ENCODE results near the gene ACAD8.

Gene ACAD8

GRCh38 chr11:134272381-134273316, 19.3 kb downstream of the ACAD8 start:
- ATAC-seq, result no peak
- TF ChIP-seq ZFP3 (CRISPR knock-in tag; IDR thresholded peaks at IDR 0.05) (no peak), CREB5 (CRISPR knock-in tag; IDR thresholded peaks at IDR 0.05; ENCODE audit: low read depth) (no peak), PPARA (CRISPR knock-in tag; IDR thresholded peaks at IDR 0.05; ENCODE audit: borderline replicate concordance) (no peak), RARB (CRISPR knock-in tag; IDR thresholded peaks at IDR 0.05) (no peak), ZNF565 (CRISPR knock-in tag; conservative IDR thresholded peaks at IDR 0.05; ENCODE audit: low read depth) (no peak), CSDC2 (CRISPR knock-in tag; IDR thresholded peaks at IDR 0.05) (no peak), PATZ1 (CRISPR knock-in tag; IDR thresholded peaks at IDR 0.05; ENCODE audit: borderline replicate concordance) (no peak), POU6F1 (CRISPR knock-in tag; IDR thresholded peaks at IDR 0.05; ENCODE audit: borderline replicate concordance, low read depth) (no peak), SNAI2 (CRISPR knock-in tag; IDR thresholded peaks at IDR 0.05) (no peak), GLIS3 (CRISPR knock-in tag; IDR thresholded peaks at IDR 0.05) (no peak)

DNA sequence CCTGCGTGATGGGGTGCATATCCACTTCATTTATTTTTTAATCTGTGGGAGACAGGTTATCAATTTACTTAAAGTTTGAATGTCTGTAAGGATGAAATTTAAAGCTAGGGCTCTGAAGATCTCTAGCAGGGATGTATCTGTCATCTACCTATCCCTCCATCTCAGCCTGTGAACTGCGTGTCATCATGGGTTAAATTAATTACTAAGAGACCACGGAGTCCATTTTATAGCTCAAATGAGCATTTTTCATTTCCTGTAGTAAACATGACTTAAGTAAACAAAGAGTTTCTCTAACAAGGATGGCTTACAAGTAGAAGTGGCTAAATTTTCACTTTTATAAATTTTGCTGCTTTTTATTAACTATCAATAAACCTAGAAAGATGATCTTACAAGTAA, 19.9 kb downstream of the ACAD8 start:
- no peak for TF ChIP-seq TOX (CRISPR knock-in tag; IDR thresholded peaks at IDR 0.05; ENCODE audit: borderline replicate concordance)
- no peak for TF ChIP-seq OSR1 (CRISPR knock-in tag; IDR thresholded peaks at IDR 0.05)
- no peak for TF ChIP-seq SNAI2 (CRISPR knock-in tag; IDR thresholded peaks at IDR 0.05)
- TF ChIP-seq GLIS3 (CRISPR knock-in tag; IDR thresholded peaks at IDR 0.05), result no peak
- no peak for TF ChIP-seq PPARA (CRISPR knock-in tag; IDR thresholded peaks at IDR 0.05; ENCODE audit: borderline replicate concordance)
- no peak for TF ChIP-seq ZC3H10 (CRISPR knock-in tag; IDR thresholded peaks at IDR 0.05)
- TF ChIP-seq ZNF565 (CRISPR knock-in tag; conservative IDR thresholded peaks at IDR 0.05; ENCODE audit: low read depth), result no peak
- no peak for TF ChIP-seq CREB5 (CRISPR knock-in tag; IDR thresholded peaks at IDR 0.05; ENCODE audit: low read depth)
- TF ChIP-seq RARB (CRISPR knock-in tag; IDR thresholded peaks at IDR 0.05), result no peak
- no peak for TF ChIP-seq ISL1 (CRISPR knock-in tag; IDR thresholded peaks at IDR 0.05)
- TF ChIP-seq, protein P1, sequence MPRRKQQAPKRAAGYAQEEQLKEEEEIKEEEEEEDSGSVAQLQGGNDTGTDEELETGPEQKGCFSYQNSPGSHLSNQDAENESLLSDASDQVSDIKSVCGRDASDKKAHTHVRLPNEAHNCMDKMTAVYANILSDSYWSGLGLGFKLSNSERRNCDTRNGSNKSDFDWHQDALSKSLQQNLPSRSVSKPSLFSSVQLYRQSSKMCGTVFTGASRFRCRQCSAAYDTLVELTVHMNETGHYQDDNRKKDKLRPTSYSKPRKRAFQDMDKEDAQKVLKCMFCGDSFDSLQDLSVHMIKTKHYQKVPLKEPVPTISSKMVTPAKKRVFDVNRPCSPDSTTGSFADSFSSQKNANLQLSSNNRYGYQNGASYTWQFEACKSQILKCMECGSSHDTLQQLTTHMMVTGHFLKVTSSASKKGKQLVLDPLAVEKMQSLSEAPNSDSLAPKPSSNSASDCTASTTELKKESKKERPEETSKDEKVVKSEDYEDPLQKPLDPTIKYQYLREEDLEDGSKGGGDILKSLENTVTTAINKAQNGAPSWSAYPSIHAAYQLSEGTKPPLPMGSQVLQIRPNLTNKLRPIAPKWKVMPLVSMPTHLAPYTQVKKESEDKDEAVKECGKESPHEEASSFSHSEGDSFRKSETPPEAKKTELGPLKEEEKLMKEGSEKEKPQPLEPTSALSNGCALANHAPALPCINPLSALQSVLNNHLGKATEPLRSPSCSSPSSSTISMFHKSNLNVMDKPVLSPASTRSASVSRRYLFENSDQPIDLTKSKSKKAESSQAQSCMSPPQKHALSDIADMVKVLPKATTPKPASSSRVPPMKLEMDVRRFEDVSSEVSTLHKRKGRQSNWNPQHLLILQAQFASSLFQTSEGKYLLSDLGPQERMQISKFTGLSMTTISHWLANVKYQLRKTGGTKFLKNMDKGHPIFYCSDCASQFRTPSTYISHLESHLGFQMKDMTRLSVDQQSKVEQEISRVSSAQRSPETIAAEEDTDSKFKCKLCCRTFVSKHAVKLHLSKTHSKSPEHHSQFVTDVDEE (CRISPR knock-in tag; IDR thresholded peaks at IDR 0.05), result no peak
- no peak for TF ChIP-seq ZNF8 (CRISPR knock-in tag; IDR thresholded peaks at IDR 0.05)
- no peak for TF ChIP-seq ZFP30 (CRISPR knock-in tag; IDR thresholded peaks at IDR 0.05)
- no peak for TF ChIP-seq POU6F1 (CRISPR knock-in tag; IDR thresholded peaks at IDR 0.05; ENCODE audit: borderline replicate concordance, low read depth)
- TF ChIP-seq CSDC2 (CRISPR knock-in tag; IDR thresholded peaks at IDR 0.05), result no peak
- no peak for TF ChIP-seq BACH2 (CRISPR knock-in tag; IDR thresholded peaks at IDR 0.05; ENCODE audit: borderline replicate concordance)
- no peak for TF ChIP-seq TCF4 (CRISPR knock-in tag; IDR thresholded peaks at IDR 0.05; ENCODE audit: borderline replicate concordance)
- no peak for TF ChIP-seq ESRRG (CRISPR knock-in tag; IDR thresholded peaks at IDR 0.05)
- ATAC-seq, result no peak

Data from SK-N-SH treated with all-trans-retinoic acid at 6 μM for 48 hours (cell line).